PFSK-1 (cell line): Measurements from ENCODE around the gene MYO1G.

Experiments
- SIN3A ChIP-seq: IDR thresholded peaks from 2 replicates; pipeline ENCODE4 v1.6.1; 2012; ENCODE audit warnings: mild to moderate bottlenecking, low read length, moderate library complexity, borderline replicate concordance; ENCODE audit not compliant: insufficient read depth
- TF ChIP-seq, protein P1 (sequence below), 2 experiments: IDR thresholded peaks; 2 replicates each; pipeline versions ENCODE4 v1.6.1 to v1.8.0; 2011 to 2012; ENCODE audit warnings: low read depth in 2 of 2, low read length in 2 of 2, control low read depth in 1 of 2, inconsistent platforms in 1 of 2, mild to moderate bottlenecking in 1 of 2, moderate library complexity in 1 of 2; ENCODE audit not compliant: insufficient read depth in 1 of 2

DNA sequence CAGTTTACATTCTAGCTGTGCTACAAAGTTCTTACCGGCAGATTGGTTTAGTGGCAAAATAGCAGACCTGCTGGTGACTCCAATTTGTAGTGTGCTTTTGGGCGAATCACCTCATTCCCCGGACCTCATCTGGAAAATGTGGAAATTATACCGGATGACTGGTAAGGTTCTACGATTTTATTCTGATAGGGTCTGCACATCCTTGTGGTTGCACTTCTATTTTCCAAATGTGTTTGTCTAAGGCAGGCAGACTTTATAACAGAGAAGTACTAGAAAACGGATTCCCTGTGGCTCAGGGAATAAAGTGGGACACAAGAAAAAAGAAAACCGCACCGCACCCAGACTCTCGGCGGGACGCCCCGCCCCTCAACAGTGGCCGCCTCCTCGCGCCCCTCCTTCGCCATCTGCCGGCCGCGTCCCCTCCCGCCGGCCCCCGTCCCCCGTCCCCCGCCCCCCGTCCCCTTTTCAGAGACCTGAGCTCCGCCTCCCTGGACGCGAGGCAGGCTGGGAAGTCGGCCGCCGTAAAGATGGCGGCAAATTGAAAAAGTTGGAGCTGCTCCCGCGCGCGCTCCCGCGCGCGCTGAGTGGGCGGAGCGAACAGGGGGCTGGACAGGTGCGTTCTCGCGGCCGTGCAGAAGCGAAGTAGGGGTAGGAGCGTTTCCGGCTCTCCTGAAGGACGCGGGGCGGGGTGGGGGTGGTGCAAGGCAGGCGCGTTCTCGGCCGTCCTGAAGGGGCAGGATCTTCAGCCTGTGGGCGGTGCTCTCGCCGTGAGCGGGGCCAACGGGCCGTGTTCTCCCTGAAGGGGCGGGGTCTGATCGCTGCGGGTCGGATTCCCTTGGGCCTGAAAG lies 20.7 kb upstream of the MYO1G start:
- TF ChIP-seq, protein P1, sequence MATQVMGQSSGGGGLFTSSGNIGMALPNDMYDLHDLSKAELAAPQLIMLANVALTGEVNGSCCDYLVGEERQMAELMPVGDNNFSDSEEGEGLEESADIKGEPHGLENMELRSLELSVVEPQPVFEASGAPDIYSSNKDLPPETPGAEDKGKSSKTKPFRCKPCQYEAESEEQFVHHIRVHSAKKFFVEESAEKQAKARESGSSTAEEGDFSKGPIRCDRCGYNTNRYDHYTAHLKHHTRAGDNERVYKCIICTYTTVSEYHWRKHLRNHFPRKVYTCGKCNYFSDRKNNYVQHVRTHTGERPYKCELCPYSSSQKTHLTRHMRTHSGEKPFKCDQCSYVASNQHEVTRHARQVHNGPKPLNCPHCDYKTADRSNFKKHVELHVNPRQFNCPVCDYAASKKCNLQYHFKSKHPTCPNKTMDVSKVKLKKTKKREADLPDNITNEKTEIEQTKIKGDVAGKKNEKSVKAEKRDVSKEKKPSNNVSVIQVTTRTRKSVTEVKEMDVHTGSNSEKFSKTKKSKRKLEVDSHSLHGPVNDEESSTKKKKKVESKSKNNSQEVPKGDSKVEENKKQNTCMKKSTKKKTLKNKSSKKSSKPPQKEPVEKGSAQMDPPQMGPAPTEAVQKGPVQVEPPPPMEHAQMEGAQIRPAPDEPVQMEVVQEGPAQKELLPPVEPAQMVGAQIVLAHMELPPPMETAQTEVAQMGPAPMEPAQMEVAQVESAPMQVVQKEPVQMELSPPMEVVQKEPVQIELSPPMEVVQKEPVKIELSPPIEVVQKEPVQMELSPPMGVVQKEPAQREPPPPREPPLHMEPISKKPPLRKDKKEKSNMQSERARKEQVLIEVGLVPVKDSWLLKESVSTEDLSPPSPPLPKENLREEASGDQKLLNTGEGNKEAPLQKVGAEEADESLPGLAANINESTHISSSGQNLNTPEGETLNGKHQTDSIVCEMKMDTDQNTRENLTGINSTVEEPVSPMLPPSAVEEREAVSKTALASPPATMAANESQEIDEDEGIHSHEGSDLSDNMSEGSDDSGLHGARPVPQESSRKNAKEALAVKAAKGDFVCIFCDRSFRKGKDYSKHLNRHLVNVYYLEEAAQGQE (IDR thresholded peaks at IDR 0.05; ENCODE audit: insufficient read depth in 1 of 2, low read depth in 2 of 2, low read length in 2 of 2), result no peak
- peak; percentile 36; the same call in 1 of the 2 replicates for TF ChIP-seq SIN3A
